KMS-11 (cell line): ENCODE data around the gene SFR1.

Experiments used
- H2AFZ ChIP-seq: fragments of 200-600 bp; sonication (generic); 2 replicates; pipeline ENCODE4 v1.6.1; 2016; ENCODE audit warnings: antibody characterized with exemption, mixed run types, low read depth
- H3K27ac ChIP-seq: fragments of 200-600 bp; sonication (generic); 2 replicates; pipeline ENCODE4 v1.6.1; 2016; ENCODE audit warnings: mild to moderate bottlenecking, mixed run types
- H3K27me3 ChIP-seq: fragments of 200-600 bp; sonication (generic); 2 replicates; pipeline ENCODE4 v1.6.1; 2017; ENCODE audit warnings: mild to moderate bottlenecking, low read depth, mixed run types, moderate library complexity; ENCODE audit not compliant: insufficient read depth
- H3K36me3 ChIP-seq: fragments of 200-600 bp; sonication (generic); 2 replicates; pipeline ENCODE4 v1.6.1; 2017; ENCODE audit warnings: mild to moderate bottlenecking, mixed run types; ENCODE audit not compliant: insufficient read depth
- H3K4me1 ChIP-seq: fragments of 200-600 bp; sonication (generic); 2 replicates; pipeline ENCODE4 v1.6.1; 2016; ENCODE audit warnings: mild to moderate bottlenecking, low read depth, mixed run types; ENCODE audit not compliant: poor library complexity, severe bottlenecking
- H3K4me2 ChIP-seq: fragments of 200-600 bp; sonication (generic); 2 replicates; pipeline ENCODE4 v1.7.0; 2016; ENCODE audit warnings: mild to moderate bottlenecking, mixed run types
- H3K4me3 ChIP-seq: fragments of 200-600 bp; sonication (generic); IDR thresholded peaks from 2 replicates; pipeline ENCODE4 v1.6.1; 2017; ENCODE audit warnings: low read depth, low read length, mixed read lengths; ENCODE audit not compliant: insufficient read depth
- H3K79me2 ChIP-seq: fragments of 200-600 bp; sonication (generic); 2 replicates; pipeline ENCODE4 v1.6.1; 2016; ENCODE audit warnings: low read depth, mixed run types; ENCODE audit not compliant: insufficient read depth
- H3K9ac ChIP-seq: fragments of 200-600 bp; sonication (generic); 2 replicates; pipeline ENCODE4 v1.6.1; 2016; ENCODE audit warnings: mild to moderate bottlenecking, mixed run types
- H4K20me1 ChIP-seq: fragments of 200-600 bp; sonication (generic); 2 replicates; pipeline ENCODE4 v1.6.1; 2016; ENCODE audit warnings: mild to moderate bottlenecking, mixed run types; ENCODE audit not compliant: insufficient read depth
- CTCF ChIP-seq: fragments of 200-600 bp; sonication (generic); conservative IDR thresholded peaks from 2 replicates; pipeline ENCODE4 v1.6.1; 2017; ENCODE audit warnings: low read depth, mild to moderate bottlenecking, antibody characterized with exemption, low read length, moderate library complexity, mixed read lengths

Gene SFR1

GRCh38 chr10:104143829-104144228 lies 21.9 kb downstream of the SFR1 start:
- Histone ChIP-seq H3K4me1 (no peaks in the 10 kb centered on the region), H3K4me2 (no peak overlapping the region), H3K27ac (no peak overlapping the region), H3K9ac (no peak overlapping the region), H2AFZ (no peak overlapping the region), H4K20me1 (no peaks in the 10 kb centered on the region), H3K79me2 (no peaks in the 10 kb centered on the region), H3K27me3 (no peaks in the 10 kb centered on the region), H3K4me3 (no peak overlapping the region), H3K36me3 (no peaks in the 10 kb centered on the region)
- no peak for TF ChIP-seq CTCF

GRCh38 chr10:104144931-104145330 lies 23.0 kb downstream of the SFR1 start:
- H3K36me3 ChIP-seq = no peaks in the 10 kb centered on the region
- H4K20me1 ChIP-seq = no peaks in the 10 kb centered on the region
- no peak overlapping the region for H3K4me3 ChIP-seq
- no peak overlapping the region for H3K27ac ChIP-seq
- no peak overlapping the region for H2AFZ ChIP-seq
- no peak overlapping the region for H3K9ac ChIP-seq
- no peaks in the 10 kb centered on the region for H3K79me2 ChIP-seq
- TF ChIP-seq CTCF = no peak
- H3K4me1 ChIP-seq = no peaks in the 10 kb centered on the region
- no peaks in the 10 kb centered on the region for H3K27me3 ChIP-seq
- H3K4me2 ChIP-seq = no peak overlapping the region

GRCh38 chr10:104146882-104147281 lies 24.9 kb downstream of the SFR1 start:
- no peak overlapping the region for H3K4me3 ChIP-seq
- H3K36me3 ChIP-seq = no peaks in the 10 kb centered on the region
- H3K27ac ChIP-seq = no peak overlapping the region
- TF ChIP-seq CTCF = no peak
- H3K27me3 ChIP-seq = no peaks in the 10 kb centered on the region
- H2AFZ ChIP-seq = no peak overlapping the region
- no peak overlapping the region for H3K9ac ChIP-seq
- H3K4me2 ChIP-seq = no peak overlapping the region
- H3K79me2 ChIP-seq = no peaks in the 10 kb centered on the region
- H3K4me1 ChIP-seq = no peaks in the 10 kb centered on the region
- H4K20me1 ChIP-seq = no peaks in the 10 kb centered on the region

GRCh38 chr10:104150139-104150538 lies 28.2 kb downstream of the SFR1 start:
- no peak overlapping the region for H3K27ac ChIP-seq
- no peaks in the 10 kb centered on the region for H3K36me3 ChIP-seq
- no peak overlapping the region for H3K4me2 ChIP-seq
- no peaks in the 10 kb centered on the region for H3K4me1 ChIP-seq
- no peak for TF ChIP-seq CTCF
- no peaks in the 10 kb centered on the region for H3K27me3 ChIP-seq
- H3K4me3 ChIP-seq = no peak overlapping the region
- H3K79me2 ChIP-seq = no peaks in the 10 kb centered on the region
- no peaks in the 10 kb centered on the region for H4K20me1 ChIP-seq
- H3K9ac ChIP-seq = no peak overlapping the region
- H2AFZ ChIP-seq = no peak overlapping the region

GRCh38 chr10:104151737-104152136 lies 29.8 kb downstream of the SFR1 start:
- H3K36me3 ChIP-seq = no peaks in the 10 kb centered on the region
- no peak overlapping the region for H3K9ac ChIP-seq
- H3K27me3 ChIP-seq = no peaks in the 10 kb centered on the region
- no peaks in the 10 kb centered on the region for H3K79me2 ChIP-seq
- no peak overlapping the region for H2AFZ ChIP-seq
- no peaks in the 10 kb centered on the region for H4K20me1 ChIP-seq
- no peak overlapping the region for H3K27ac ChIP-seq
- no peak overlapping the region for H3K4me2 ChIP-seq
- TF ChIP-seq CTCF = no peak
- H3K4me3 ChIP-seq = no peak overlapping the region
- H3K4me1 ChIP-seq = no peaks in the 10 kb centered on the region
